Stimulated activated CD8-positive, alpha-beta memory T cell treated with anti-CD3 and anti-CD28 coated beads, Interleukin-7, amount 100 ng/mL, for 24 hours (primary cell): ENCODE results near the gene KIAA1586.
"Not testable (repeated sequence)": the region's sequence is repeated elsewhere in the genome, so short reads cannot be mapped to it uniquely, and the experiment has no call there.

Source experiments
- DNase-seq: peaks from one replicate; pipeline ENCODE4 v3.0.0-alpha.2; 2020; ENCODE audit warnings: low read depth

The KIAA1586 gene

GRCh38 chr6:57047257-57047585, 728 bp downstream of the KIAA1586 start:
- not testable (repeated sequence) for DNase-seq

GRCh38 chr6:57047859-57048258, 1.4 kb downstream of the KIAA1586 start:
- DNase-seq, result not testable (repeated sequence)

GRCh38 chr6:57048577-57048976, 2.1 kb downstream of the KIAA1586 start:
- no peak for DNase-seq

- DNase-seq, result no peak
These were observed 17.4 kb downstream of the KIAA1586 start for GRCh38 chr6:57063847-57064246.

DNA sequence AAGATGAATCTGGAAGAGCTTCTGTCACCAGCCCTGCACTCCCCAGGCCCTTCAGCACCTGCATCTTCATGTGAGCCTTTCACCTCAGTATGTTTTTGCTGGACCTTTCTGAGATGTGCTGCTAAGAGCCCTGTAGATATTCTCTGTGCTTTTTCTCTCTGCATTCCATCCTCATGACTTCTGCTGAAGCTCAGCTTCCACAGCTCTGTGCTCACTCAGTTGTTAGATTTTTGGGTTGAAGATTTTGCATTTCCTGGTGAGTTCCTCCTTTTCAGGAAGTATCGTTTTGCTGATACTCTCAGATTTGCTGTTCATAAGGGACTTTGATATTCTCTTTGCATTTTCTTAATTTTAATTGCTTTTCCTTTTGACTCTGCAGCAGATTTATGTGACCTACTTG, 18.3 kb downstream of the KIAA1586 start:
- no peak for DNase-seq

- DNase-seq, result no peak
These were observed 21.6 kb downstream of the KIAA1586 start for GRCh38 chr6:57068061-57068460.

GRCh38 chr6:57069228-57069627, 22.7 kb downstream of the KIAA1586 start:
- no peak for DNase-seq

GRCh38 chr6:57069920-57070331, 23.4 kb downstream of the KIAA1586 start:
- no peak for DNase-seq

GRCh38 chr6:57072108-57072507, 25.6 kb downstream of the KIAA1586 start:
- DNase-seq, result no peak

GRCh38 chr6:57074383-57074782, 27.9 kb downstream of the KIAA1586 start:
- no peak for DNase-seq

GRCh38 chr6:57075092-57075491, 28.6 kb downstream of the KIAA1586 start:
- no peak for DNase-seq

- DNase-seq, result no peak
These were observed 32.2 kb downstream of the KIAA1586 start for GRCh38 chr6:57078531-57079207.

GRCh38 chr6:57085471-57085870, 39.0 kb downstream of the KIAA1586 start:
- DNase-seq, result no peak

DNA sequence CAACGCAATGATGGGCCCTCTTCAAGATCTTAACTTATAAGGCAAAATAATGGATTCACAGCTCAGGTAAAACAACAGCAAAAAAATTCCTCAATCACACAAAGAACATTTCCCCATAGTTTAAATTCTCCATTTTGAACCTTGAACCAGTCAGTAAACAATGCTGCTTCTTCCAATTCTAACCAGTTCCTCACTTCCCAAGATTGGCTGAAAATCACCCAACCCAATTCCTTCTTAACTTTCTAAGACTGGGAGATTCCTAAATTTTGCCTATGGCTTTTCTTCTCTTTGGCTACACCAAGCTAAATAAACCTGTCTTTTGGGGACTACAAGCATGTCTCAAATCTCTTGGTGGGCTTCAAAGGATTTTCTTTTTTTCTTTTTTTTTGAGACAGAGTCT, 40.4 kb downstream of the KIAA1586 start:
- no peak for DNase-seq

GRCh38 chr6:57087916-57088315, 41.4 kb downstream of the KIAA1586 start:
- no peak for DNase-seq

DNA sequence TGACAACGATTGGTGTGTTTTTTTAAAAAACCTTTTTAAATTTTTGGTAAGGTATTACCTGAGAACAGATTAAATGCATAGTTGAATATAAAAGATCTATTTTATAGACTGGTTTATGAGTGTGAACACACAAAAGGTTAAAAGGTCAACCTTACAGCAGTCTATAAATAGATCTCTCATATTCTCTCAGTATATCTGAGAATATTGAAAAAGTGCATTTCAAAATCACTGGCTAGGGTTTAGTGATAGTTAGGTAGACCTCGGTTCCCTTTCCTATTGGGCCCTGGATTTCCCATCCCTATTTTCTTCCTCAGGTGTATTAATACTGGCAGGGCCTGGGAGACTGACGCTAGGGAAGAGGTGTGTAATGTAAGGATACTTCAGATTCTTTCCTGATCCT, 42.8 kb downstream of the KIAA1586 start:
- DNase-seq, result no peak

DNA sequence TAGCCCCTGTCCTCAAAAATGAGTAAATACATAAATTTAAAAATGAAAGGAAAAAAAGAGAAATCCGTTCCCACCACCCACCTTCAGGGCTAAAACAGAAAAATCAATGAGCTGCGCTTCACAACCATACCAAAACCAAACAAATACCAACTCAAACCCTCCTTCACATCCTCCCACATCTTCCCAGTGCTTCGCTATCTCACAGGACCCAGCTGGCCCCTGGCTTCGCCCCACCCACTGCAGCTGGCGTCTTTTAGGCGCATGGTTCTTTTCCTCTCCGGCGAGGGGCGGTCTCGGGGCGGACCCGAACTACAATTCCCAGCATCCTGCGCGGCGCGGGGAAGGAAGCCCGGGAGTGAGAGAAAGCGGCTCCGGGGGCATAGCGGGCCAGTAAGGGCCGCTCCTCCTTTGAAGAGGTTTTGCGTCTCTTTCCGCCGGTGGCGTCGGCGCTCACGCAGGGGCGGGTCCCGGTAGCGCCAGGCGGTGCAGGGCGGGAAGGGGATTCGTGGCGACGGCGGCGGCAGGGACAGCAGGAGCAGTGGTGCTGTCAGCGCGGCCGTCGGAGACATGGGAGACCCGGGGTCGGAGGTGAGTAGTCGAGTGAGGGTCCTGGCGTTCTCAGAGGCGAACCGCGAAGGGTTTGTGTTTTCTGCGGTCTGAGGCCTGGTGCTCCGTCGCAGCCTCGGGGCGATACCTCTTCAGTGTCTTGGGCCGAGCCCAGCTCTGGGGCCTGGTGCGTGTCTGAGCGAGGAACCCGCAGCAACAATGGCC, 43.4 kb downstream of the KIAA1586 start, which contains the start of gene ZNF451:
ZNF451 (plus strand) TSS at position 502 of the 771 bp plus-strand sequence; CDS start at position 568, 66 bp downstream.
- DNase-seq, result peak; percentile 96

- DNase-seq, result not testable (repeated sequence)
These were observed 44.1 kb downstream of the KIAA1586 start for GRCh38 chr6:57090458-57091067.

DNA sequence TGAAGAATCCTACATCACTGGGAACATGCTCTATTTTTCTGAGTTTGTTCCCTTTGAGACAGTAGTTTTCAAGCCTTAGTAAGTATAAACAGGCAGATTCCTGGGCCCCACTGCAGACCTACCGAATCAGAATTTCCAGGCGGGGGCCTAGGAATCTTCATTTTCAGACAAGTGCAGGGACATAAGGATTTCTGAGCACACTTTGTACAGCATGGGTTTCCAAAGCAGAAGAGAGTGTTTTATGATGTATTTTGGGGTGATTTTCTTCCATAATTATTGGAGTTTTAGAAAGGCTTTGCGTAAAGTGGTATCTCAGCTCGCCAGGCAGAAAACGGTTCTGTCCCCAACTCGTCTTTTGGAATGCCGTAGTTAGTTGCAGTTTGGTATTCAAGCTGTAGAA, 44.9 kb downstream of the KIAA1586 start:
- not testable (repeated sequence) for DNase-seq

GRCh38 chr6:57094689-57095088, 48.2 kb downstream of the KIAA1586 start:
- DNase-seq, result no peak

- DNase-seq, result no peak
These were observed 51.1 kb downstream of the KIAA1586 start for GRCh38 chr6:57097596-57097995.

DNA sequence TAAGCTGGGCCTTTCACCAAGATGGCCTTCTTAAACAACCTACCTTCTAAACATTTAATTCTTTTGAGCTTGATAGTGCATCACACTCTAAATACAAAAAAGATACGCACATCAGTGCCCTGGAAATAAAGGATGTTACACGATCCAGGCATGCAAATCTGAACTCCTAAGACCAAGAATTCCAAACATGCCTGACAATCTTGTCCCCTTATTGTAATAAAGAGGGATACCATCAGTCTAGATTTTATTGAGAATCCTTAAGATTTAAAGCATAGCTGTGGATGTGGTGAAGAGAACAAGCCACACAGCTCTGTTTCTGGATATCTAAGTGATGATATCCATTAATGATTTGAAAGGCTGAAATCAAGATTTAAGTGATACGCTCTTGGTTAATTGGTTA, 56.5 kb downstream of the KIAA1586 start:
- no peak for DNase-seq

DNA sequence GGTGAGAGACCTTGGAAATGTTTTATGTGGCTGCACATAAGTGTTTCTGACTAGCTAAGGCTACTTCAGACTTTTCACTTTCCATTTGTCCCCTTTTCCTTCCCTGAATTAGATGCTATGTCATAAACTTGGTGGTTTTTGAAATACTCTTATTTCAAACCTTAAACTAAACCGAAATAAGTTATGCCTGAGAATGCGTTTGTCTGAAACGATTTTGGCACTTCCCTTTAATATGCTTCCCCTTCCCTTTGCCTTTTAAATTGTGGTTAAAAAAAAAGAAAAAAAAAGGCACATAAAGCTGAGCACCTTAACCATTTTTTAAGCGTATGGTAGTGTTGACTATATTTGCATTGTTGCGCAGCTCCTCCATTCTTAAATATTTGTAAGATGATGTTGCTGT, 57.8 kb downstream of the KIAA1586 start:
- no peak for DNase-seq
